ENCODE measurements around the gene TOGARAM2.

Gene TOGARAM2

DNA sequence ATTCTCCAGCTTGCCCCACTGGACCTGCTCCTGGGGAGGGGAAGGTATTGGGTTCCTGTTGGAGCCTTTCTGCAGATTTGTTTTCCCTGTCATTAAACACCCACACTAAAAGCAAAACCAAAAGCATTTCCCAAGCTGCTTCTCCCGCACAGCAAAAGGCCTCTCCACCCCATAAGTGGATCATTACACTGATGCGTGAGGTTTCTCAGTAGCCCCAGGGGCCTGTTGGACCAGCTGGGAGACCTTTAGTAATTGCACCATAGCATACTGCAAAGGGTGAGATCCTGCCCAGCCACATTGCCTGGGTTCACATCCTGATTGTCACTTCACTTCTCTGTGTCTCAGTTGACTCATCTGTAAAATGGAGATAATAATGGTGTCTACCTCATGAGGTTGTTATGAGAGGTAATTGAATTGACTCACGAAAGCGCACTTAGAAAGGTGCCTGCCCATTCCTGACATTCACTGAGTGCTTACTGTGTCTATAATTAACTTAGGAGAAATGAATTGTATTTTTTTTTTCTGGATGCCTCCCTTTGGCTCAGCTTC, 43.9 kb downstream of the TOGARAM2 start:
- Histone ChIP-seq H3K9ac (ENCODE audit: insufficient read length, low read depth) (no peak overlapping the region), H3K27me3 (ENCODE audit: insufficient read depth, insufficient read length) (no peaks in the 10 kb centered on the region), H3K36me3 (ENCODE audit: insufficient read depth, insufficient read length, low read length) (no peaks in the 10 kb centered on the region), H3K4me1 (ENCODE audit: insufficient read depth, insufficient read length) (peaks cover 4% of the 10 kb centered on the region), H3K9me3 (ENCODE audit: insufficient read depth, low read length) (no peaks in the 10 kb centered on the region), H3K4me3 (ENCODE audit: insufficient read length, low read depth) (no peak overlapping the region)
- DNase-seq (ENCODE audit: low read depth, low spot score) = no peak
- TF ChIP-seq YY1 (IDR thresholded peaks at IDR 0.05; ENCODE audit: insufficient read depth, insufficient read length) (no peak), SUZ12 (IDR thresholded peaks at IDR 0.05; ENCODE audit: extremely low read depth, insufficient read depth, insufficient read length) (no peak), ZNF274 (IDR thresholded peaks at IDR 0.05; ENCODE audit: low read depth, low read length) (no peak)

- TF ChIP-seq YY1 (IDR thresholded peaks at IDR 0.05; ENCODE audit: insufficient read depth, insufficient read length) (no peak), ZNF274 (IDR thresholded peaks at IDR 0.05; ENCODE audit: low read depth, low read length) (no peak), SUZ12 (IDR thresholded peaks at IDR 0.05; ENCODE audit: extremely low read depth, insufficient read depth, insufficient read length) (no peak)
- Histone ChIP-seq H3K27me3 (ENCODE audit: insufficient read depth, insufficient read length) (no peaks in the 10 kb centered on the region), H3K36me3 (ENCODE audit: insufficient read depth, insufficient read length, low read length) (no peaks in the 10 kb centered on the region), H3K4me3 (ENCODE audit: insufficient read length, low read depth) (no peak overlapping the region), H3K9ac (ENCODE audit: insufficient read length, low read depth) (no peak overlapping the region), H3K4me1 (ENCODE audit: insufficient read depth, insufficient read length) (peaks cover 4% of the 10 kb centered on the region), H3K9me3 (ENCODE audit: insufficient read depth, low read length) (no peaks in the 10 kb centered on the region)
- no peak for DNase-seq (ENCODE audit: low read depth, low spot score)
These were observed 44.6 kb downstream of the TOGARAM2 start for GRCh38 chr2:29025711-29026110.

- H3K27me3 ChIP-seq (ENCODE audit: insufficient read depth, insufficient read length) = no peaks in the 10 kb centered on the region
- DNase-seq (ENCODE audit: low read depth, low spot score) = no peak
- no peak overlapping the region for H3K9ac ChIP-seq (ENCODE audit: insufficient read length, low read depth)
These were observed 49.9 kb downstream of the TOGARAM2 start for GRCh38 chr2:29031046-29031445.

DNA sequence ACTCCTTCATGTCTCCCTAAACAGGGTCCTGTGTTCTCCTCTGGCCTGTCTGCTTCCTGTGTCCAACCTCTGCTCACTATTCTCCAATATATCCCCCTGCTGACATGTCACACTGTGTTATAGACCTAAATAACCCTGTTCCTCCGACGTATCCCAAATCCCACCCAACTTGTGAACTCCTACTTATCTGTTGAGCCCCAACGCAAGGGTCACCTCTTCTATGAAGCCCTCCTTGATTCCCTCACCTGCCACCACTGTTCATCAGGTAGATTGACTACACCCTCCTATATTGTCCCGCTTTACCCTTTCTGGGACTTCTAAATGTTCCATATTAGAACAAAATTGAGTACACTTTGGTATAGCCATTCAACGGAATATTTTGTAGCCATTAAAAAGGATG, 51.1 kb downstream of the TOGARAM2 start:
- H3K9me3 ChIP-seq (ENCODE audit: insufficient read depth, low read length) = no peaks in the 10 kb centered on the region
- no peak for DNase-seq (ENCODE audit: low read depth, low spot score)
- TF ChIP-seq SUZ12 (IDR thresholded peaks at IDR 0.05; ENCODE audit: extremely low read depth, insufficient read depth, insufficient read length) = no peak
- no peak for TF ChIP-seq YY1 (IDR thresholded peaks at IDR 0.05; ENCODE audit: insufficient read depth, insufficient read length)
- no peak for TF ChIP-seq ZNF274 (IDR thresholded peaks at IDR 0.05; ENCODE audit: low read depth, low read length)
- no peak overlapping the region for H3K4me3 ChIP-seq (ENCODE audit: insufficient read length, low read depth)
- H3K27me3 ChIP-seq (ENCODE audit: insufficient read depth, insufficient read length) = no peaks in the 10 kb centered on the region
- H3K9ac ChIP-seq (ENCODE audit: insufficient read length, low read depth) = no peak overlapping the region
- H3K4me1 ChIP-seq (ENCODE audit: insufficient read depth, insufficient read length) = peaks cover 7% of the 10 kb centered on the region
- H3K36me3 ChIP-seq (ENCODE audit: insufficient read depth, insufficient read length, low read length) = no peaks in the 10 kb centered on the region

More at GRCh38 chr2:29031046-29031445, 49.9 kb downstream of the TOGARAM2 start:
- TF ChIP-seq SUZ12 (IDR thresholded peaks at IDR 0.05; ENCODE audit: extremely low read depth, insufficient read depth, insufficient read length) = no peak
- no peak for TF ChIP-seq ZNF274 (IDR thresholded peaks at IDR 0.05; ENCODE audit: low read depth, low read length)
- no peak for TF ChIP-seq YY1 (IDR thresholded peaks at IDR 0.05; ENCODE audit: insufficient read depth, insufficient read length)
- Histone ChIP-seq H3K9me3 (ENCODE audit: insufficient read depth, low read length) (no peaks in the 10 kb centered on the region), H3K36me3 (ENCODE audit: insufficient read depth, insufficient read length, low read length) (no peaks in the 10 kb centered on the region), H3K4me3 (ENCODE audit: insufficient read length, low read depth) (no peak overlapping the region), H3K4me1 (ENCODE audit: insufficient read depth, insufficient read length) (peaks cover 7% of the 10 kb centered on the region)

DNA sequence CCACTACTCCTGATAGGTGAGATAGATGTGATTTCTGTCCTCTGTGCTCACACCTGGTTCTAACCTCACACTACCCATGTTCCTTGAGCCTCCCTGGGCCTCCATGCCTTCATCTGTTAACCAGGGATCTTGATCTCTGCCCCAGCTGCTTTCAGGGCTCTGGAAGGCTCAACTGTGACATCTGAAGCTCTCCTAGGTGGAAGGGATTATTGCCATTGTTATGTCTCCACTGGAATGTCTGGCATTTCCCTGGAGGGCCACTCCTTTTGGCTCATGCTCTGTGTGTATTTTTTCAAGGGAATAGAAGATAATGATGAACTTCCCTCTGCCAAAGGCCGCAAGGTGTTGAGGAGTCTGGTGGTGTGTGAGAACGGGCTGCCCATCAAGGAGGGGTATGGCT, 52.1 kb downstream of the TOGARAM2 start:
- peak; percentile 77 for DNase-seq (ENCODE audit: low read depth, low spot score)
- peaks cover 7% of the 10 kb centered on the region for H3K4me1 ChIP-seq (ENCODE audit: insufficient read depth, insufficient read length)
- H3K27me3 ChIP-seq (ENCODE audit: insufficient read depth, insufficient read length) = no peaks in the 10 kb centered on the region
- no peak overlapping the region for H3K4me3 ChIP-seq (ENCODE audit: insufficient read length, low read depth)
- no peak for TF ChIP-seq ZNF274 (IDR thresholded peaks at IDR 0.05; ENCODE audit: low read depth, low read length)
- TF ChIP-seq SUZ12 (IDR thresholded peaks at IDR 0.05; ENCODE audit: extremely low read depth, insufficient read depth, insufficient read length) = no peak
- TF ChIP-seq YY1 (IDR thresholded peaks at IDR 0.05; ENCODE audit: insufficient read depth, insufficient read length) = no peak
- no peaks in the 10 kb centered on the region for H3K36me3 ChIP-seq (ENCODE audit: insufficient read depth, insufficient read length, low read length)
- H3K9me3 ChIP-seq (ENCODE audit: insufficient read depth, low read length) = no peaks in the 10 kb centered on the region
- no peak overlapping the region for H3K9ac ChIP-seq (ENCODE audit: insufficient read length, low read depth)

DNA sequence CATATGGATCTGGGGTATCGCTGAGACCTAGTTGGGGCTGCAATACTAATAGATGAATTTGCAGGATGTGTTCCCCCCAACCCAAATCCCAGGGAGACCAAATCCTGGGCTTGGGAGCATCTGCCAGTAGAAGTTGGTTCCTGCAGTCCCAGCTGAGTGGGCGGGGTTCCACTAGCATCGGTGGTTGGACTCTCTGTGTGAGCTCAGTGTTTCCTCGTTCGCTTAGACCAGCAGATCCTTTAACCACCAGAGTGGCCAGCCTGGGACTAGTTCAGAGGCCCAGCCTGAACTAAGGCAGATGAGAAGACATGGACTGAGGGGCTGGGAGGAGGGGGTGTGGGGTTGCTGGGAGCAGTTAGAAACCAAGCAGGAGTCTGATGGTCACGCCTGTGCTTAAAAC, 52.6 kb downstream of the TOGARAM2 start:
- H3K27me3 ChIP-seq (ENCODE audit: insufficient read depth, insufficient read length) = no peaks in the 10 kb centered on the region

GRCh38 chr2:29035016-29035745, 54.1 kb downstream of the TOGARAM2 start:
- no peak overlapping the region for H3K9ac ChIP-seq (ENCODE audit: insufficient read length, low read depth)
- H3K4me3 ChIP-seq (ENCODE audit: insufficient read length, low read depth) = no peak overlapping the region
- H3K4me1 ChIP-seq (ENCODE audit: insufficient read depth, insufficient read length) = peaks cover 9% of the 10 kb centered on the region
- DNase-seq (ENCODE audit: low read depth, low spot score) = no peak
- no peaks in the 10 kb centered on the region for H3K9me3 ChIP-seq (ENCODE audit: insufficient read depth, low read length)
- TF ChIP-seq SUZ12 (IDR thresholded peaks at IDR 0.05; ENCODE audit: extremely low read depth, insufficient read depth, insufficient read length) = no peak
- TF ChIP-seq ZNF274 (IDR thresholded peaks at IDR 0.05; ENCODE audit: low read depth, low read length) = no peak
- no peak for TF ChIP-seq YY1 (IDR thresholded peaks at IDR 0.05; ENCODE audit: insufficient read depth, insufficient read length)
- no peaks in the 10 kb centered on the region for H3K36me3 ChIP-seq (ENCODE audit: insufficient read depth, insufficient read length, low read length)
- H3K27me3 ChIP-seq (ENCODE audit: insufficient read depth, insufficient read length) = no peaks in the 10 kb centered on the region

More for the DNA sequence above, 52.6 kb downstream of the TOGARAM2 start:
- Histone ChIP-seq H3K9me3 (ENCODE audit: insufficient read depth, low read length) (no peaks in the 10 kb centered on the region), H3K4me3 (ENCODE audit: insufficient read length, low read depth) (no peak overlapping the region), H3K36me3 (ENCODE audit: insufficient read depth, insufficient read length, low read length) (no peaks in the 10 kb centered on the region), H3K9ac (ENCODE audit: insufficient read length, low read depth) (no peak overlapping the region), H3K4me1 (ENCODE audit: insufficient read depth, insufficient read length) (peaks cover 7% of the 10 kb centered on the region)
- no peak for TF ChIP-seq YY1 (IDR thresholded peaks at IDR 0.05; ENCODE audit: insufficient read depth, insufficient read length)
- no peak for TF ChIP-seq SUZ12 (IDR thresholded peaks at IDR 0.05; ENCODE audit: extremely low read depth, insufficient read depth, insufficient read length)
- no peak for TF ChIP-seq ZNF274 (IDR thresholded peaks at IDR 0.05; ENCODE audit: low read depth, low read length)
- no peak for DNase-seq (ENCODE audit: low read depth, low spot score)
